HepG2 (cell line): ENCODE data around the gene MYO10. TPM values are rescaled to one million over a fixed set of nuclear protein-coding genes. Genes with fewer than 3 reads are reported as not detected.

Source experiments
- BRD4 ChIP-seq: sonication (generic); formaldehyde crosslinking; IDR thresholded peaks from 2 replicates; pipeline ENCODE4 v1.4.0; 2020; ENCODE audit warnings: missing genetic modification reagents
- FOXA3 ChIP-seq: IDR thresholded peaks from 2 replicates; pipeline ENCODE4 v1.6.1; 2016; ENCODE audit warnings: missing genetic modification reagents, missing compliant biosample characterization
- KLF16 ChIP-seq, 2 experiments: sonication (generic) in 1 of 2; formaldehyde crosslinking in 1 of 2; IDR thresholded peaks; 2 replicates each; pipeline versions ENCODE4 v1.6.1 to v1.8.0; 2016 to 2023; ENCODE audit warnings: missing genetic modification reagents in 2 of 2, missing compliant biosample characterization in 1 of 2
- MEIS1 ChIP-seq: sonication (generic); formaldehyde crosslinking; IDR thresholded peaks from 2 replicates; pipeline ENCODE4 v1.9.0; 2021; ENCODE audit warnings: mild to moderate bottlenecking, missing genetic modification reagents, moderate library complexity, borderline replicate concordance
- TBP ChIP-seq: sonication (generic); formaldehyde crosslinking; IDR thresholded peaks from 2 replicates; pipeline ENCODE4 v1.5.0; 2020; ENCODE audit warnings: missing genetic modification reagents
- TFDP2 ChIP-seq: sonication (generic); formaldehyde crosslinking; IDR thresholded peaks from 2 replicates; pipeline ENCODE4 v1.4.0; 2020; ENCODE audit warnings: missing genetic modification reagents
- U2AF2 ChIP-seq: fragments of 200-400 bp; formaldehyde crosslinking; IDR thresholded peaks from 2 replicates; pipeline ENCODE4 v1.6.1; 2017; ENCODE audit warnings: low read depth, mild to moderate bottlenecking, low read length
- ZNF232 ChIP-seq: sonication (generic); formaldehyde crosslinking; IDR thresholded peaks from 2 replicates; pipeline ENCODE4 v1.4.0; 2020; ENCODE audit warnings: missing genetic modification reagents, borderline replicate concordance
- ZNF564 ChIP-seq: sonication (generic); formaldehyde crosslinking; IDR thresholded peaks from 2 replicates; pipeline ENCODE4 v1.8.1; 2023; ENCODE audit warnings: mild to moderate bottlenecking, missing genetic modification reagents
- ZNF691 ChIP-seq: sonication (generic); formaldehyde crosslinking; IDR thresholded peaks from 2 replicates; pipeline ENCODE4 v1.4.0; 2020; ENCODE audit warnings: missing genetic modification reagents, low read depth, mild to moderate bottlenecking, borderline replicate concordance
- ZNF841 ChIP-seq: sonication (generic); formaldehyde crosslinking; IDR thresholded peaks from 2 replicates; pipeline ENCODE4 v1.8.1; 2023; ENCODE audit warnings: missing genetic modification reagents, borderline replicate concordance
- polyA plus RNA-seq, 8 experiments: library from polyadenylated mRNA; depleted of rRNA in 3 of 8; stranded (reverse) in 7 of 8; unstranded in 1 of 8; fragments of >200 nt; fragmentation: Illumina TruSeq in 4 of 8; extraction: Trizol in 4 of 8; gene quantifications; 2 replicates each; pipeline versions ENCODE4 v1.2.1 to v1.2.3, GENCODE V29; 2011 to 2016; ENCODE audit warnings: low read depth in 4 of 8, missing spikeins in 1 of 8, mixed read lengths in 1 of 8; ENCODE audit not compliant: insufficient read depth in 1 of 8
- total RNA-seq, 5 experiments: library from RNA; depleted of rRNA; stranded (reverse); fragments of >200 nt; fragmentation: Illumina TruSeq; extraction: Trizol; gene quantifications; 2 replicates each; pipeline ENCODE4 v1.2.3, GENCODE V29; 2016; ENCODE audit warnings: low read depth in 1 of 5
- TF ChIP-seq, protein P1 (sequence below): sonication (generic); formaldehyde crosslinking; IDR thresholded peaks from 2 replicates; pipeline ENCODE4 v1.5.1; 2020; ENCODE audit warnings: missing genetic modification reagents, mild to moderate bottlenecking, borderline replicate concordance
- TF ChIP-seq, protein P2 (sequence below): sonication (generic); formaldehyde crosslinking; IDR thresholded peaks from 2 replicates; pipeline ENCODE4 v1.4.0; 2020; ENCODE audit warnings: missing genetic modification reagents, borderline replicate concordance
- TF ChIP-seq, protein P3 (sequence below): sonication (generic); formaldehyde crosslinking; conservative IDR thresholded peaks from 2 replicates; pipeline ENCODE4 v1.4.0; 2020; ENCODE audit warnings: mild to moderate bottlenecking, missing genetic modification reagents, moderate library complexity

Gene MYO10
- total and polyA plus RNA-seq, 2 of the 13 experiments (the other 11 are each of a cell fraction or from before 2014, with no cell fraction given), result 4.5 to 14.0 TPM

DNA sequence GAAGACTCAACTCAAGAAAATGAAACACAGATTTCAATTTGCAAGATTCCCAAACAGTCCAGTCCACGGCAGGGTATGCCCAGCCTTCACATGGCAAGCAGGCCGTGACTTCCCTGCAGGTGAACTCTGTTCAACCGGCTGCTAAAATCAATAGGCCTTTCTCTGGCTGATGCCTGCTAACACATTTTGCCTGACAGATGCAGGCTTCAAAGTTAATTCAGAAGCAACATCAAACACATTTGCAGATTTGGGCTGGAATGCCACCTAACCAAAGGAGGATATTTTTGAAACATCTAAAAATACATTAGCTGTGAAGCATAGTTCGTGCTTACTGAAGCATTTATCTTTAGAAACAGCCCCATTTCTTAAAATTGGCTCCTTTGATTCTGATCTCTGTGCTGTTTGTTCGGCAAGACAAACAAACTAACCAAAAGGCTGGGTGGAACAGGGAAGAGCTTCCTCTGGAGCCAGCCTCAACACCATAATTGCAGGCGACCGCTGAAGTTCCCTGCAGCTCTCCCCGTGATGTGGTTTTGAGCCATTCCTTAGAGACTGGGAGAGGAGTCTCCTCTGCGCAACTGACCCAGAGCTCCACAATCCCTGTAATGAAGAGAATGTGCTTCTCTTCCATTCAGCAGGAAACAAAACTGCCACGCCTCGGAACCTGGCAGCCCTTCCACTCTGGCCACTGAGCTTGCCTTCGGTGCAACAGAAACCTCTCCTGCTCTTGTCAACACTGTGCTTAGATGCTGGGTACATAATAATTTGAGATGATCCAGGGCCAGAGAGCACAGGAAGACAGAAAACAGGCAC is 126.5 kb downstream of the MYO10 start (continued):
- TF ChIP-seq FOXA3 (CRISPR knock-in tag) (0 out of 2 replicates have a peak, but pooled peaks have one; percentile 11), TBP (no peak), TFDP2 (CRISPR knock-in tag) (0 out of 2 replicates have a peak, but pooled peaks have one; percentile 17), BRD4 (CRISPR knock-in tag) (no peak), ZNF691 (CRISPR knock-in tag) (no peak), MEIS1 (CRISPR knock-in tag) (no peak), ZNF841 (CRISPR knock-in tag) (no peak), ZNF232 (CRISPR knock-in tag) (no peak), U2AF2 (no peak), KLF16 (CRISPR knock-in tag; IDR thresholded peaks at IDR 0.05) (no peak), ZNF564 (CRISPR knock-in tag) (no peak)
- TF ChIP-seq, protein P1, sequence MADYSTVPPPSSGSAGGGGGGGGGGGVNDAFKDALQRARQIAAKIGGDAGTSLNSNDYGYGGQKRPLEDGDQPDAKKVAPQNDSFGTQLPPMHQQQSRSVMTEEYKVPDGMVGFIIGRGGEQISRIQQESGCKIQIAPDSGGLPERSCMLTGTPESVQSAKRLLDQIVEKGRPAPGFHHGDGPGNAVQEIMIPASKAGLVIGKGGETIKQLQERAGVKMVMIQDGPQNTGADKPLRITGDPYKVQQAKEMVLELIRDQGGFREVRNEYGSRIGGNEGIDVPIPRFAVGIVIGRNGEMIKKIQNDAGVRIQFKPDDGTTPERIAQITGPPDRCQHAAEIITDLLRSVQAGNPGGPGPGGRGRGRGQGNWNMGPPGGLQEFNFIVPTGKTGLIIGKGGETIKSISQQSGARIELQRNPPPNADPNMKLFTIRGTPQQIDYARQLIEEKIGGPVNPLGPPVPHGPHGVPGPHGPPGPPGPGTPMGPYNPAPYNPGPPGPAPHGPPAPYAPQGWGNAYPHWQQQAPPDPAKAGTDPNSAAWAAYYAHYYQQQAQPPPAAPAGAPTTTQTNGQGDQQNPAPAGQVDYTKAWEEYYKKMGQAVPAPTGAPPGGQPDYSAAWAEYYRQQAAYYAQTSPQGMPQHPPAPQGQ (CRISPR knock-in tag), result no peak
- TF ChIP-seq, protein P2, sequence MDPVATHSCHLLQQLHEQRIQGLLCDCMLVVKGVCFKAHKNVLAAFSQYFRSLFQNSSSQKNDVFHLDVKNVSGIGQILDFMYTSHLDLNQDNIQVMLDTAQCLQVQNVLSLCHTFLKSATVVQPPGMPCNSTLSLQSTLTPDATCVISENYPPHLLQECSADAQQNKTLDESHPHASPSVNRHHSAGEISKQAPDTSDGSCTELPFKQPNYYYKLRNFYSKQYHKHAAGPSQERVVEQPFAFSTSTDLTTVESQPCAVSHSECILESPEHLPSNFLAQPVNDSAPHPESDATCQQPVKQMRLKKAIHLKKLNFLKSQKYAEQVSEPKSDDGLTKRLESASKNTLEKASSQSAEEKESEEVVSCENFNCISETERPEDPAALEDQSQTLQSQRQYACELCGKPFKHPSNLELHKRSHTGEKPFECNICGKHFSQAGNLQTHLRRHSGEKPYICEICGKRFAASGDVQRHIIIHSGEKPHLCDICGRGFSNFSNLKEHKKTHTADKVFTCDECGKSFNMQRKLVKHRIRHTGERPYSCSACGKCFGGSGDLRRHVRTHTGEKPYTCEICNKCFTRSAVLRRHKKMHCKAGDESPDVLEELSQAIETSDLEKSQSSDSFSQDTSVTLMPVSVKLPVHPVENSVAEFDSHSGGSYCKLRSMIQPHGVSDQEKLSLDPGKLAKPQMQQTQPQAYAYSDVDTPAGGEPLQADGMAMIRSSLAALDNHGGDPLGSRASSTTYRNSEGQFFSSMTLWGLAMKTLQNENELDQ (CRISPR knock-in tag), result no peak
- TF ChIP-seq, protein P3, sequence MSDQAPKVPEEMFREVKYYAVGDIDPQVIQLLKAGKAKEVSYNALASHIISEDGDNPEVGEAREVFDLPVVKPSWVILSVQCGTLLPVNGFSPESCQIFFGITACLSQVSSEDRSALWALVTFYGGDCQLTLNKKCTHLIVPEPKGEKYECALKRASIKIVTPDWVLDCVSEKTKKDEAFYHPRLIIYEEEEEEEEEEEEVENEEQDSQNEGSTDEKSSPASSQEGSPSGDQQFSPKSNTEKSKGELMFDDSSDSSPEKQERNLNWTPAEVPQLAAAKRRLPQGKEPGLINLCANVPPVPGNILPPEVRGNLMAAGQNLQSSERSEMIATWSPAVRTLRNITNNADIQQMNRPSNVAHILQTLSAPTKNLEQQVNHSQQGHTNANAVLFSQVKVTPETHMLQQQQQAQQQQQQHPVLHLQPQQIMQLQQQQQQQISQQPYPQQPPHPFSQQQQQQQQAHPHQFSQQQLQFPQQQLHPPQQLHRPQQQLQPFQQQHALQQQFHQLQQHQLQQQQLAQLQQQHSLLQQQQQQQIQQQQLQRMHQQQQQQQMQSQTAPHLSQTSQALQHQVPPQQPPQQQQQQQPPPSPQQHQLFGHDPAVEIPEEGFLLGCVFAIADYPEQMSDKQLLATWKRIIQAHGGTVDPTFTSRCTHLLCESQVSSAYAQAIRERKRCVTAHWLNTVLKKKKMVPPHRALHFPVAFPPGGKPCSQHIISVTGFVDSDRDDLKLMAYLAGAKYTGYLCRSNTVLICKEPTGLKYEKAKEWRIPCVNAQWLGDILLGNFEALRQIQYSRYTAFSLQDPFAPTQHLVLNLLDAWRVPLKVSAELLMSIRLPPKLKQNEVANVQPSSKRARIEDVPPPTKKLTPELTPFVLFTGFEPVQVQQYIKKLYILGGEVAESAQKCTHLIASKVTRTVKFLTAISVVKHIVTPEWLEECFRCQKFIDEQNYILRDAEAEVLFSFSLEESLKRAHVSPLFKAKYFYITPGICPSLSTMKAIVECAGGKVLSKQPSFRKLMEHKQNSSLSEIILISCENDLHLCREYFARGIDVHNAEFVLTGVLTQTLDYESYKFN (CRISPR knock-in tag), result peak; percentile 64
